ENCODE data around the gene TRIO. TPM values are rescaled to one million over a fixed set of nuclear protein-coding genes. Genes with fewer than 3 reads are reported as not detected.

Gene TRIO
- total RNA-seq, 1 donor from 2014 or later, result 200 TPM

- Mint-ChIP-seq H3K27ac (ENCODE audit: unreplicated experiment) (peak overlapping the region; percentile 88), H3K4me1 (ENCODE audit: low read depth) (peaks cover 87% of the 10 kb centered on the region), H3K36me3 (ENCODE audit: low read depth) (no peaks in the 10 kb centered on the region), H3K9me3 (ENCODE audit: low read depth) (no peaks in the 10 kb centered on the region), H3K27me3 (ENCODE audit: low read depth) (no peaks in the 10 kb centered on the region), H3K4me3 (ENCODE audit: unreplicated experiment) (no peak overlapping the region)
- DNase-seq (ENCODE audit: low spot score), result no peak
- TF ChIP-seq CTCF (IDR thresholded peaks at IDR 0.05), result no peak
Observed at GRCh38 chr5:14218011-14218410, 74.9 kb downstream of the TRIO start.

- H3K27me3 Mint-ChIP-seq (ENCODE audit: low read depth), result no peaks in the 10 kb centered on the region
- peaks cover 89% of the 10 kb centered on the region for H3K4me1 Mint-ChIP-seq (ENCODE audit: low read depth)
- DNase-seq (ENCODE audit: low spot score), result no peak
- H3K27ac Mint-ChIP-seq (ENCODE audit: unreplicated experiment), result peak overlapping the region; percentile 88
- no peaks in the 10 kb centered on the region for H3K36me3 Mint-ChIP-seq (ENCODE audit: low read depth)
- TF ChIP-seq CTCF (IDR thresholded peaks at IDR 0.05), result no peak
- no peaks in the 10 kb centered on the region for H3K9me3 Mint-ChIP-seq (ENCODE audit: low read depth)
- no peak overlapping the region for H3K4me3 Mint-ChIP-seq (ENCODE audit: unreplicated experiment)
Observed at GRCh38 chr5:14218480-14218879, 75.3 kb downstream of the TRIO start.

GRCh38 chr5:14218897-14219573 is 75.9 kb downstream of the TRIO start:
- no peaks in the 10 kb centered on the region for H3K27me3 Mint-ChIP-seq (ENCODE audit: low read depth)
- H3K9me3 Mint-ChIP-seq (ENCODE audit: low read depth), result no peaks in the 10 kb centered on the region
- no peak for DNase-seq (ENCODE audit: low spot score)
- H3K4me3 Mint-ChIP-seq (ENCODE audit: unreplicated experiment), result no peak overlapping the region
- peaks cover 87% of the 10 kb centered on the region for H3K4me1 Mint-ChIP-seq (ENCODE audit: low read depth)
- no peak for TF ChIP-seq CTCF (IDR thresholded peaks at IDR 0.05)
- no peaks in the 10 kb centered on the region for H3K36me3 Mint-ChIP-seq (ENCODE audit: low read depth)
- H3K27ac Mint-ChIP-seq (ENCODE audit: unreplicated experiment), result peak overlapping the region; percentile 88

GRCh38 chr5:14219800-14220512 is 76.8 kb downstream of the TRIO start:
- peak overlapping the region; percentile 88 for H3K27ac Mint-ChIP-seq (ENCODE audit: unreplicated experiment)
- H3K27me3 Mint-ChIP-seq (ENCODE audit: low read depth), result no peaks in the 10 kb centered on the region

More at GRCh38 chr5:14219800-14220512, 76.8 kb downstream of the TRIO start:
- Mint-ChIP-seq H3K4me3 (ENCODE audit: unreplicated experiment) (no peak overlapping the region), H3K36me3 (ENCODE audit: low read depth) (no peaks in the 10 kb centered on the region), H3K4me1 (ENCODE audit: low read depth) (peaks cover 87% of the 10 kb centered on the region), H3K9me3 (ENCODE audit: low read depth) (no peaks in the 10 kb centered on the region)
- DNase-seq (ENCODE audit: low spot score), result no peak
- TF ChIP-seq CTCF (IDR thresholded peaks at IDR 0.05), result no peak

Data from chondrocyte (in vitro differentiated cells).